Heart left ventricle (tissue), 11 donors: Measurements from ENCODE around the gene MSMB. TPM values are rescaled to one million over a fixed set of nuclear protein-coding genes. Genes with fewer than 3 reads are reported as not detected.

Experiments
- polyA plus RNA-seq, 2 donors: library from polyadenylated mRNA; stranded (reverse); fragments of 200-250 nt; gene quantifications; one replicate each; pipeline ENCODE4 v1.2.3, GENCODE V29; 2013
- total RNA-seq, 9 donors: library from RNA; depleted of rRNA in 2 of 9; stranded (reverse); fragments of >200 nt in 2 of 9; fragmentation: NEBNext Ultra II Directional in 3 of 9; extraction: Animal tissue kit (Norgen Biotek cat#: 25700) in 3 of 9; gene quantifications; one replicate each; pipeline versions ENCODE4 v1.1.0 to v1.2.4, GENCODE V29; 2016 to 2023
- donor health status: ischemic (EF 13 %, LVEDD 7.1; RV severe dilation, severe dysfunction).
- donor health status: healthy with polysubstance abuse.
- donor health status: DM: no; HTN: yes; CAD: no.
- donor health status: DM: no; HTN: no; CAD: no.
- donor health status: ischemic (EF 25% LVEDD 5.7; RV mildly dilated, moderate dysfunction).
- donor health status: healthy.
- donor health status: DM: yes; HTN: yes; CAD: no.
- donor health status: PGD.
- donor health status: nonischemic (EF 23%, LVEDD 6.1; RV moderate dilation, normal function).

MSMB gene
- total and polyA plus RNA-seq, 11 donors = not detected

Other genes with a start within 250 kb of the MSMB start
- gene AGAP4, start 198.8 kb downstream of the MSMB start, total RNA-seq = 10 to 100 TPM in 2 of 9 donors, 1 to 10 TPM in 7; 2.5 to 12.0 (median 6.2) TPM
- 10 to 100 TPM in 1 of 2 donors, 1 to 10 TPM in 1; 4.2 to 10.5 TPM for gene AGAP4, start 198.8 kb downstream of the MSMB start, polyA plus RNA-seq
- gene TIMM23, start 73.8 kb downstream of the MSMB start, total RNA-seq = 100 to 1,000 TPM in 2 of 9 donors, 10 to 100 TPM in 7; 73.9 to 111 (median 83.5) TPM
- 100 to 1,000 TPM; 118 to 123 TPM for gene TIMM23, start 73.8 kb downstream of the MSMB start, polyA plus RNA-seq
- 100 to 1,000 TPM; 187 to 296 (median 256) TPM for gene NCOA4, start 15.6 kb downstream of the MSMB start, total RNA-seq
- 100 to 1,000 TPM in 1 of 2 donors, 10 to 100 TPM in 1; 55.1 to 109 TPM for gene NCOA4, start 15.6 kb downstream of the MSMB start, polyA plus RNA-seq
- gene ANTXRL, start 240.7 kb upstream of the MSMB start, total RNA-seq = under 1 TPM in 2 of 9 donors, not detected in 7; 0.42 to 0.90 TPM
- gene ANTXRL, start 240.7 kb upstream of the MSMB start, polyA plus RNA-seq = under 1 TPM in 1 of 2 donors, not detected in 1; 0.99 TPM